Trophoblast cell (in vitro differentiated cells and primary cell): Measurements from ENCODE around the gene MYCBP.
"Not testable (repeated sequence)": the region's sequence is repeated elsewhere in the genome, so short reads cannot be mapped to it uniquely, and the experiment has no call there.

ENCODE experiments used
- DNase-seq, 2 donors: peaks; one replicate each; pipeline ENCODE4 v3.0.0-alpha.2; 2016
- H2AFZ ChIP-seq: 2 replicates; pipeline ENCODE4 v1.6.1; 2013; ENCODE audit warnings: low read length, moderate library complexity, mild to moderate bottlenecking; ENCODE audit not compliant: insufficient read depth, poor library complexity
- H2AK5ac ChIP-seq: 2 replicates; pipeline ENCODE4 v1.6.1; 2013; ENCODE audit warnings: mild to moderate bottlenecking, low read length
- H2BK120ac ChIP-seq: 2 replicates; pipeline ENCODE4 v1.6.1; 2013; ENCODE audit warnings: low read length, mild to moderate bottlenecking, moderate library complexity; ENCODE audit not compliant: insufficient read depth, poor library complexity
- H2BK12ac ChIP-seq: 2 replicates; pipeline ENCODE4 v1.6.1; 2013; ENCODE audit warnings: mild to moderate bottlenecking, low read length, moderate library complexity
- H2BK5ac ChIP-seq: 2 replicates; pipeline ENCODE4 v1.6.1; 2013; ENCODE audit warnings: low read length, low read depth, moderate library complexity, mild to moderate bottlenecking; ENCODE audit not compliant: poor library complexity
- H3K14ac ChIP-seq: 2 replicates; pipeline ENCODE4 v1.6.1; 2013; ENCODE audit warnings: mild to moderate bottlenecking, low read length
- H3K18ac ChIP-seq: 2 replicates; pipeline ENCODE4 v1.6.1; 2013; ENCODE audit warnings: mild to moderate bottlenecking, low read length
- H3K23ac ChIP-seq: 2 replicates; pipeline ENCODE4 v1.6.1; 2013; ENCODE audit warnings: low read length
- H3K27ac ChIP-seq: 2 replicates; pipeline ENCODE4 v1.5.1; 2013; ENCODE audit warnings: low read depth, mild to moderate bottlenecking, inconsistent platforms, low read length, moderate library complexity
- H3K27me3 ChIP-seq: 2 replicates; pipeline ENCODE4 v1.6.1; 2013; ENCODE audit warnings: inconsistent platforms, mild to moderate bottlenecking, low read length, moderate library complexity; ENCODE audit not compliant: insufficient read depth
- H3K36me3 ChIP-seq, 2 experiments: 1 replicate in 1 of 2; 2 replicates in 1 of 2; pipeline ENCODE4 v1.6.1; 2013; ENCODE audit warnings: low read length in 2 of 2, mild to moderate bottlenecking in 2 of 2, moderate library complexity in 1 of 2; ENCODE audit not compliant: insufficient read depth in 2 of 2, control insufficient read depth in 1 of 2
- H3K4ac ChIP-seq: 2 replicates; pipeline ENCODE4 v1.6.1; 2013; ENCODE audit warnings: low read depth, mild to moderate bottlenecking, low read length, moderate library complexity
- H3K4me1 ChIP-seq, 2 experiments: 1 replicate in 1 of 2; 2 replicates in 1 of 2; pipeline ENCODE4 v1.6.1; 2013; ENCODE audit warnings: low read length in 2 of 2, mild to moderate bottlenecking in 2 of 2, moderate library complexity in 1 of 2; ENCODE audit not compliant: insufficient read depth in 2 of 2, control insufficient read depth in 1 of 2
- H3K4me2 ChIP-seq: 2 replicates; pipeline ENCODE4 v1.6.1; 2013; ENCODE audit warnings: inconsistent platforms, mild to moderate bottlenecking, low read length, moderate library complexity
- H3K4me3 ChIP-seq: 2 replicates; pipeline ENCODE4 v1.5.1; 2013; ENCODE audit warnings: mild to moderate bottlenecking, low read depth, low read length, inconsistent platforms
- H3K79me1 ChIP-seq: one replicate; pipeline ENCODE4 v1.6.1; 2013; ENCODE audit warnings: low read length
- H3K79me2 ChIP-seq: 2 replicates; pipeline ENCODE4 v1.6.1; 2013; ENCODE audit warnings: low read length, mild to moderate bottlenecking; ENCODE audit not compliant: control insufficient read depth, insufficient read depth, poor library complexity
- H3K9ac ChIP-seq: 2 replicates; pipeline ENCODE4 v1.6.1; 2013; ENCODE audit warnings: mild to moderate bottlenecking, low read length
- H3K9me3 ChIP-seq: 2 replicates; pipeline ENCODE4 v1.6.1; 2013; ENCODE audit warnings: low read depth, mild to moderate bottlenecking, control low read depth, inconsistent platforms, low read length; ENCODE audit not compliant: insufficient read depth
- H4K12ac ChIP-seq: 2 replicates; pipeline ENCODE4 v1.6.1; 2013; ENCODE audit warnings: low read depth, mild to moderate bottlenecking, low read length, moderate library complexity
- H4K8ac ChIP-seq: 2 replicates; pipeline ENCODE4 v1.6.1; 2013; ENCODE audit warnings: low read depth, mild to moderate bottlenecking, low read length, moderate library complexity
- H4K91ac ChIP-seq: one replicate; pipeline ENCODE4 v1.6.1; 2013; ENCODE audit warnings: low read depth, mild to moderate bottlenecking, low read length, moderate library complexity
- WGBS: extraction: QIAGEN DNeasy Blood & Tissue Kit; methylation state at CpG from one replicate; pipeline ENCODE4 v1.1.7; 2013; ENCODE audit warnings: missing lambda C conversion rate; ENCODE audit not compliant: insufficient read length, insufficient coverage; ENCODE audit errors: extremely low coverage; 5-methylcytosine and 5-hydroxymethylcytosine counted together

The MYCBP gene

DNA sequence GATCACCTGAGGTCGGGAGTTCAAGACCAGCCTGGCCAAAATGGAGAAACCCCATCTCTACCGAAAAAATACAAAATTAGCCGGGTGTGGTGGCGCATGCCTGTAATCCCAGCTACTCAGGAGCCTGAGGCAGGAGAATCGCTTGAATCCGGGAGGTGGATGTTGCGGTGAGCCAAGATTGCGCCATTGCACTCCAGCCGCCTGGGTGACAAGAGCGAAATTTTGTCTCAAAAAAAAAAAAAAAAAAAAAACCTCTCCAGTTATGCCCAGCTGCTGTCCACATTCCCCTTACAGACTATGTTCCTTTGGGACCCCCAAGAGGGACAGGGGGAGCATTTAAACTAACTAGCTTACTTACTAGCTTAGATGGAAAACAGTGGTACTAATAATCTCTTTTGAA is 36.8 kb downstream of the MYCBP start:
- not testable (repeated sequence) for H3K18ac ChIP-seq, H3K79me1 ChIP-seq, H3K4ac ChIP-seq, H3K27me3 ChIP-seq, H3K79me2 ChIP-seq, H4K12ac ChIP-seq, H4K91ac ChIP-seq, H2BK120ac ChIP-seq, H3K27ac ChIP-seq, H3K9ac ChIP-seq, H3K4me3 ChIP-seq, H3K9me3 ChIP-seq, H2AK5ac ChIP-seq, H3K23ac ChIP-seq, H2AFZ ChIP-seq, H3K4me2 ChIP-seq, H2BK12ac ChIP-seq, H3K4me1 ChIP-seq, H2BK5ac ChIP-seq, H4K8ac ChIP-seq, H3K14ac ChIP-seq
- DNase-seq: peak in 1 of 2 donors; percentile 30
- WGBS: no CpG with 5 or more reads among the region's 10 CpGs
- peaks cover 5 to 16% of the 10 kb centered on the region in 2 experiments for H3K36me3 ChIP-seq

- Histone ChIP-seq H4K91ac (no peak overlapping the region), H3K79me2 (no peaks in the 10 kb centered on the region), H3K79me1 (no peaks in the 10 kb centered on the region), H4K8ac (no peak overlapping the region), H2BK120ac (no peak overlapping the region), H3K18ac (no peak overlapping the region), H4K12ac (no peak overlapping the region), H3K36me3 (peaks cover 5 to 16% of the 10 kb centered on the region in 2 experiments), H3K4ac (no peak overlapping the region), H2BK12ac (no peak overlapping the region), H3K9ac (no peak overlapping the region), H3K23ac (no peak overlapping the region), H2AK5ac (no peak overlapping the region), H3K4me3 (no peak overlapping the region), H2BK5ac (no peak overlapping the region), H3K27me3 (no peaks in the 10 kb centered on the region), H3K4me2 (no peak overlapping the region), H3K14ac (no peak overlapping the region), H3K27ac (no peak overlapping the region), H3K4me1 (no peaks in the 10 kb centered on the region), H3K9me3 (no peaks in the 10 kb centered on the region), H2AFZ (no peak overlapping the region)
- peak; percentile 66 to 97 for DNase-seq
- WGBS: no CpG with 5 or more reads among the region's 3 CpGs
These were observed 38.0 kb downstream of the MYCBP start for GRCh38 chr1:38834937-38835827.

- Histone ChIP-seq H3K27me3 (no peaks in the 10 kb centered on the region), H3K23ac (no peak overlapping the region), H3K4ac (no peak overlapping the region), H3K4me3 (no peak overlapping the region), H3K4me1 (no peaks in the 10 kb centered on the region), H2BK5ac (no peak overlapping the region), H3K9ac (no peak overlapping the region), H2AK5ac (no peak overlapping the region), H2BK120ac (no peak overlapping the region), H3K18ac (no peak overlapping the region), H2BK12ac (no peak overlapping the region), H3K4me2 (no peak overlapping the region), H3K79me1 (no peaks in the 10 kb centered on the region), H4K8ac (no peak overlapping the region), H3K9me3 (no peaks in the 10 kb centered on the region), H4K12ac (no peak overlapping the region), H4K91ac (no peak overlapping the region), H3K27ac (no peak overlapping the region), H2AFZ (no peak overlapping the region), H3K14ac (no peak overlapping the region), H3K79me2 (no peaks in the 10 kb centered on the region), H3K36me3 (peaks cover 3 to 11% of the 10 kb centered on the region in 2 experiments)
- no CpG with 5 or more reads among the region's 3 CpGs for WGBS
- no peak for DNase-seq
These were observed 38.8 kb downstream of the MYCBP start for GRCh38 chr1:38834221-38834782.

GRCh38 chr1:38833146-38833545 is 40.0 kb downstream of the MYCBP start:
- Histone ChIP-seq H3K27me3 (no peaks in the 10 kb centered on the region), H3K18ac (no peak overlapping the region), H3K79me2 (no peaks in the 10 kb centered on the region), H2AK5ac (no peak overlapping the region), H2BK120ac (no peak overlapping the region), H3K9me3 (no peaks in the 10 kb centered on the region), H4K12ac (no peak overlapping the region), H3K4me3 (no peak overlapping the region), H3K79me1 (no peaks in the 10 kb centered on the region), H3K27ac (no peak overlapping the region), H4K91ac (no peak overlapping the region), H3K4me2 (no peak overlapping the region), H3K23ac (no peak overlapping the region), H3K4me1 (no peaks in the 10 kb centered on the region), H3K14ac (no peak overlapping the region), H2AFZ (no peak overlapping the region), H2BK12ac (no peak overlapping the region), H3K4ac (no peak overlapping the region), H3K36me3 (peaks cover 0 to 5% of the 10 kb centered on the region in 2 experiments), H4K8ac (no peak overlapping the region), H2BK5ac (no peak overlapping the region), H3K9ac (no peak overlapping the region)
- DNase-seq: no peak
- no CpG with 5 or more reads among the region's 3 CpGs for WGBS
